Ishikawa (cell line): ENCODE measurements around the gene DSP.

Experiments used
- CREB1 ChIP-seq: IDR thresholded peaks from 2 replicates; pipeline ENCODE4 v1.6.1; 2012; ENCODE audit warnings: low read depth
- EGR1 ChIP-seq: IDR thresholded peaks from 2 replicates; pipeline ENCODE4 v1.6.1; 2012
- NFIC ChIP-seq: IDR thresholded peaks from 2 replicates; pipeline ENCODE4 v1.6.1; 2012
- RAD21 ChIP-seq: IDR thresholded peaks from 2 replicates; pipeline ENCODE4 v1.6.1; 2012; ENCODE audit warnings: low read depth
- TCF12 ChIP-seq: IDR thresholded peaks from 2 replicates; pipeline ENCODE4 v1.6.1; 2012; ENCODE audit warnings: low read depth
- TF ChIP-seq, protein P1 (sequence below): IDR thresholded peaks from 2 replicates; pipeline ENCODE4 v1.6.1; 2012
- TF ChIP-seq, protein P2 (sequence below): IDR thresholded peaks from 2 replicates; pipeline ENCODE4 v1.6.1; 2012; ENCODE audit warnings: low read depth, mild to moderate bottlenecking

DNA sequence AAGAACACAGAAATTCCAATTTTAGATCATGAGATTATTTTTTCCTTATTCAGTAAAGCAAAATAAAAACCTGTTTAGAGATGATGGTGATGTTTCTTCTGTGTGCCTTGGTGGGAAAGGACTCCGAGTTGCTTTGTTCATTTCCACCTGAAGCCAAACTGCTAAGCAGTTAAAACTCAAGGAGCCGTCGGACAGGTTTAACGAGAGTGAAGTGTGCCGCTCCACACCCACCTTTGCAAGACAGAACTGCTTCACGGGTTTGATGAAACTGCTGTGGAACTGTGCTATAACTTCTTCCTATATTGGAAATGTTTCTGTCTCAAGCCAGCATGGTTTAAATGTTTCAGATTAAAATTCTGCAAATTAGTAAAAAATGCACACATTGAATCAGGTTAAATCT lies 9.2 kb upstream of the DSP start:
- no peak for TF ChIP-seq NFIC
- TF ChIP-seq, protein P1, sequence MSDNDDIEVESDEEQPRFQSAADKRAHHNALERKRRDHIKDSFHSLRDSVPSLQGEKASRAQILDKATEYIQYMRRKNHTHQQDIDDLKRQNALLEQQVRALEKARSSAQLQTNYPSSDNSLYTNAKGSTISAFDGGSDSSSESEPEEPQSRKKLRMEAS, result peak; percentile 69
- TF ChIP-seq, protein P2, sequence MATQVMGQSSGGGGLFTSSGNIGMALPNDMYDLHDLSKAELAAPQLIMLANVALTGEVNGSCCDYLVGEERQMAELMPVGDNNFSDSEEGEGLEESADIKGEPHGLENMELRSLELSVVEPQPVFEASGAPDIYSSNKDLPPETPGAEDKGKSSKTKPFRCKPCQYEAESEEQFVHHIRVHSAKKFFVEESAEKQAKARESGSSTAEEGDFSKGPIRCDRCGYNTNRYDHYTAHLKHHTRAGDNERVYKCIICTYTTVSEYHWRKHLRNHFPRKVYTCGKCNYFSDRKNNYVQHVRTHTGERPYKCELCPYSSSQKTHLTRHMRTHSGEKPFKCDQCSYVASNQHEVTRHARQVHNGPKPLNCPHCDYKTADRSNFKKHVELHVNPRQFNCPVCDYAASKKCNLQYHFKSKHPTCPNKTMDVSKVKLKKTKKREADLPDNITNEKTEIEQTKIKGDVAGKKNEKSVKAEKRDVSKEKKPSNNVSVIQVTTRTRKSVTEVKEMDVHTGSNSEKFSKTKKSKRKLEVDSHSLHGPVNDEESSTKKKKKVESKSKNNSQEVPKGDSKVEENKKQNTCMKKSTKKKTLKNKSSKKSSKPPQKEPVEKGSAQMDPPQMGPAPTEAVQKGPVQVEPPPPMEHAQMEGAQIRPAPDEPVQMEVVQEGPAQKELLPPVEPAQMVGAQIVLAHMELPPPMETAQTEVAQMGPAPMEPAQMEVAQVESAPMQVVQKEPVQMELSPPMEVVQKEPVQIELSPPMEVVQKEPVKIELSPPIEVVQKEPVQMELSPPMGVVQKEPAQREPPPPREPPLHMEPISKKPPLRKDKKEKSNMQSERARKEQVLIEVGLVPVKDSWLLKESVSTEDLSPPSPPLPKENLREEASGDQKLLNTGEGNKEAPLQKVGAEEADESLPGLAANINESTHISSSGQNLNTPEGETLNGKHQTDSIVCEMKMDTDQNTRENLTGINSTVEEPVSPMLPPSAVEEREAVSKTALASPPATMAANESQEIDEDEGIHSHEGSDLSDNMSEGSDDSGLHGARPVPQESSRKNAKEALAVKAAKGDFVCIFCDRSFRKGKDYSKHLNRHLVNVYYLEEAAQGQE, result no peak
- no peak for TF ChIP-seq CREB1
- TF ChIP-seq RAD21, result peak; percentile 32; the same call in 1 of the 2 replicates
- TF ChIP-seq EGR1, result no peak
- peak; percentile 63 for TF ChIP-seq TCF12
